ENCODE results near the gene ARSB.
"Not testable (repeated sequence)": the region's sequence is repeated elsewhere in the genome, so short reads cannot be mapped to it uniquely, and the experiment has no call there.

ARSB gene

DNA sequence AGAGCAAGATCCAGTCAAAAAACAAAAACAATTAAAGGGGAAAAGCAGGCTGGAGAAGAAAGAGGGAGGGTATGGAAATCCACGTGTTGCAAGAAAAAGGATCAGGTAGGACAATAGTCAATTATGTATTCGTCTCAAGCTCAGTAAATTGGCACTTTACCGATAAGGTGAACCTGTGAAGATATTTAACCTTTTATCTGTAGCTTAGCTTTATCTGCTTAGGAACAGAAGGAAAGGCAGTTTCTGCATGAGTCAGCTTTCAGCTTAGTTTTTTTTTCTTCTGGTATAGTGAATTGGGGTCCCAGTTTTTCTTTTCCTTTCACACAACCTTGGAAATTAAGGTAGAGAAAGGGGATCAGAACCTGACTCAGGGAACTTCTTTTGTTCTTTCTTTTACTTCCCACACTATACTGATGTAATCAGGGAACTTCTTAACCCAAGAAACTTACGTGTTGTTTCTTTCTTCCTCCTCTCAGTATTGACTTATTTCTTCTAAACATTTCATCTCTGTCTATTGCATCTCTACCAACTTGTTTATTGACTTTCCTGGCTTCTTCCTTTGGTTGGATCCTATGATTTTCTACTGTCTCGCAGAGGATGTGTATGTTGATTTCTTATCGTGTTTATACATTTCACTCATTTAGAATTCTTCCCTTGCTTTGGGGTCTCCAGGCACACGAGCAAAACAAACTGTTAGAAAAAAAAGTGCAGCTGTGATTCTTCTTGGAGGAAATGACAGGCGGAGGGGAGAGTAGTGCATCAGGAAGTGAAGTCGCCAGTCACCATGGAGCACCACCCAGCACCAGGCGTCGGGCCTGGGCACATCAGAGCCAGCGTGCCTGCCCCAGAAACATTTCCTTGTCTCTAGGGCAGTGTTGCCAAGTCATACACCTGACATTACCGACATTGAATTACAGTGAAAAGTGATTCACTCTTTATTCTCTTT is 213.6 kb downstream of the ARSB start:
- DNase-seq = no peak

DNA sequence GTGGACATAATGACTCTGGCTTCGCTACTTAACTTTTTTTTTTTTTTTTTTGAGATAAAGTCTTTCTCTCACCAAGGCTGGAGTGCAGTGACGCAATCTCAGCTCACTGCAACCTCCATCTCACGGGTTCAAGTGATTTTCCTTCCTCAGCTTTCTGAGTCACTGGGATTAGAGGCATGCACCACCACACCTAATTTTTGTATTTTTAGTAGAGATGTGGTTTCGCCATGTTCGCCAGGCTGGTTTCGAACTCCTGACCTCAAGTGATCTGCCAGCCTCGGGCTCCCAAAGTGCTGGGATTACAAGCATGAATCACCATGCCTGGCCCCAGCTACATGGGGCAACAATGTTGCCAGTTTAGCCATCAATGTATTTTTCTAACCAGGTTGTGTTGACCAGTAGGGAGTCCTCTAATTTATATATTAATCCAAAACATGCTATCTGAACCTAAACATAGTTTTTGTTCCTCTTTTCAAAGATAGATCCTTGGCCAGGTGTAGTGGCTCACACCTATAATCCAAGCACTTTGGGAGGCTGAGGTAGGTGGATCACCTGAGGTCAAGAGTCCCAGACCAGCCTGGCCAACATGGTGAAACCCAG is 216.2 kb downstream of the ARSB start:
- no peak for DNase-seq

GRCh38 chr5:78766412-78766762 is 218.7 kb downstream of the ARSB start:
- DNase-seq = no peak

DNA sequence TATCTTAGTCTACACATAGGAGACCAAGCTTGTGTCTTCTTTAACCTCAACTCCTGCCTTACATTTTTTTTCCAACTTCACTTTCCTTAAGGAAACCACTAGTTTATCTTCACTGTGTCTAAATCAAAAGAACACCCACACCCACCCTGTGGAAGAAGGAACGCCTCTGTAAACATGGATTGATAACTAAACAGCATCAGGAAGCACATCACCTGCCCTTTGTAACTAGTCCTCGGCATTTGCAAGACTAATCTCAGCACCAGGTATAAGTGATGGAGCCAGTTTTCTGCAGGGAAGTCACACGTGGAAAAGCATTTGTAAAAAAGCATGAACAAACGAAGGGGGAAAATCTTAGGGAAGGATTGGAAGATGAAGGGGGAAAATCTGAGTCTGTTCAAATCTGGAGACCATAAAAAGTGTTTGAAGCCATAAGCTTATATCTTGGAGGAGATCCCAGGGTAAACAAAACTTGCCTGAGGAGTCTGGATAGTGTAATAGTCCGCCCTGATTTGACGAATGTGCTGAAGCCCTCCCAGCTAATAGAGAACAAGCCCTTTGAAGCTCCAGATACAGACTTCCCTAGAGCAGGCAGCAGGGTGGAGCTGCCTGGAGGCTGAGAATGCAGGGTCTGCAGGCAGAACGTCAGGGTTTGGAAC is 219.2 kb downstream of the ARSB start:
- DNase-seq = no peak

GRCh38 chr5:78765116-78765515 is 220.0 kb downstream of the ARSB start:
- no peak for DNase-seq

DNA sequence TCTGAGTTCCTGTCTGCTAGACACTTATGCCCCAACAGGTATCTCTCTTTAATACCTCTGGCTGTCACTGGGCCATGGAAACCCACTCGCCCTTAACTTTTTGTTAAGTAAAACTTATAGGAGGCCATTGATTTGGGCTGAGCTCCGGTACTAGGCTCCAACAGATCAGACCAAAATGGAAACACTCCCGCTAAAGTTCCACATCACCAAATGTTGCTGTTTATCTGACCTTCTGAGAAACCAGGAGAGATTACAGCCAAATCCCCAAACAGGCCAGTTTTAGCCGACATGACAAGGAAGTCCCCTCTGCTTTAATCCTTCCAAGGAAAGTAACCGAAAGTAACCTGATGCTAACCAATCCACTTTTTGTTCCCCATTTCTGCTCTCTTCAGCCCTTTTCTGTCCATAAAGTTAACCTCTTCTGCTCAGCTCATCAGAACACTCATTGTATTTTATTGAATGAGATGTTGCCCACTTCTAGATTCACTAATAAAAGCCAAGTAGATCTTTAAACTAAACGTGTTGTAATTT is 221.4 kb downstream of the ARSB start:
- no peak for DNase-seq

DNA sequence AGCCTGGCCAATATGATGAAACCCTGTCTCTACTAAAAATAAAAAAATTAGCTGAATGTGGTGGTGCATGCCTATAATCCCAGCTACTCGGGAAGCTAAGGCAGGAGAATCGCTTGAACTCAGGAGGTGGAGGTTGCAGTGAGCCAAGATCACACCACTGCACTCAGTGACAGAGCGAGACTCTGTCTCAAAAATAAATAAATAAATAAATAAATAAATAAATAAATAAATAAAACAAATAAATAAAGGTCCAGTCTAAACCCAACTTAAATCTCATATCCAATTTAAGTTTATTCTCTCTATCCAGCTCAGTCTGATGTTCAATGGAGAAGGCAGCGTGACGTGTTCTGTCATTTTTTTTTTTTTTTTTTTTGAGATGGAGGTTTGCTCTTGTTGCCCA is 222.4 kb downstream of the ARSB start:
- DNase-seq = not testable (repeated sequence)

DNA sequence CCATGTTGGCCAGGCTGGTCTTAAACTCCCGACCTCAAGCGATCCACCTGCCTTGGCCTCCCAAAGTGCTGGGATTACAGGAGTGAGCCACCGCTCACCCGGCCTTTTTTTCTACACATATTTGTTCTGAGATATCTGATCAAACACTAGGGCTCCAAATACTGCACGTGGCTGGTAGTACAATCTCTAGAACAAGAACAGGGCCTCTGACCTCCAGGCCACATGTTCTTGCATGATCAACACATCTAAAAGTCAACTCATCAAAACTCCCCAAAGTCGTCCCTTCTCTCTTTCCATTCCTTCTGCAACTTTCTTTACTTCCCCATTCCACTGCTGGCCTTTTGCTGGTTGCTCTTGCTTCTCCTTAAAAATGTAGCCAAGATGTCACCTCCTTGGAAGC is 223.3 kb downstream of the ARSB start:
- no peak for DNase-seq

GRCh38 chr5:78760770-78761169 is 224.3 kb downstream of the ARSB start:
- DNase-seq = no peak

- DNase-seq = no peak
Measured at GRCh38 chr5:78760366-78760765, 224.7 kb downstream of the ARSB start.

GRCh38 chr5:78758169-78758839 is 226.8 kb downstream of the ARSB start:
- no peak for DNase-seq

- no peak for DNase-seq
Measured at GRCh38 chr5:78757269-78758053, 227.6 kb downstream of the ARSB start.

GRCh38 chr5:78756858-78757257 is 228.3 kb downstream of the ARSB start:
- no peak for DNase-seq

GRCh38 chr5:78755822-78756429 is 229.2 kb downstream of the ARSB start:
- no peak for DNase-seq

- no peak for DNase-seq
Measured at GRCh38 chr5:78754655-78755054, 230.5 kb downstream of the ARSB start.

GRCh38 chr5:78753093-78753531 is 232.0 kb downstream of the ARSB start:
- no peak for DNase-seq

GRCh38 chr5:78751872-78752271 is 233.2 kb downstream of the ARSB start:
- no peak for DNase-seq

DNA sequence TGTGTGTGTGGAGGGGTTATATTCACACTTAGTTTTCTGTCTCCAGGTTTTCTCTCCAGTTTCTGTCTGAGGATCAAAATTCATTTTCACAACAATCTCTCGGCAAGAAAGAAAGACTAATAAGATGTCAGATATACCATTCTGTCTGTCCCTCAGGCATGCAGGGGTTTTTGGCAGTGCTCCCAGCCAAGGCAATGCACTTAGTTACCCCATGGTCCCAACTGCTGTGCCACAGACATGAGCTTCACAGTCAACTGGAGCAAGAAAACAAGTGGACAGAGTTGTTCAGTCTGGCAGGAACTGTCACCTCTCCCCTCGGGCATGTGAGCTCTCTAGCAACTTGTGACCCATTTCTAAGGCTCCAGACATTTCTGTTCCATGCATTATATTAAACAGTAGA is 234.8 kb downstream of the ARSB start:
- DNase-seq = no peak

DNA sequence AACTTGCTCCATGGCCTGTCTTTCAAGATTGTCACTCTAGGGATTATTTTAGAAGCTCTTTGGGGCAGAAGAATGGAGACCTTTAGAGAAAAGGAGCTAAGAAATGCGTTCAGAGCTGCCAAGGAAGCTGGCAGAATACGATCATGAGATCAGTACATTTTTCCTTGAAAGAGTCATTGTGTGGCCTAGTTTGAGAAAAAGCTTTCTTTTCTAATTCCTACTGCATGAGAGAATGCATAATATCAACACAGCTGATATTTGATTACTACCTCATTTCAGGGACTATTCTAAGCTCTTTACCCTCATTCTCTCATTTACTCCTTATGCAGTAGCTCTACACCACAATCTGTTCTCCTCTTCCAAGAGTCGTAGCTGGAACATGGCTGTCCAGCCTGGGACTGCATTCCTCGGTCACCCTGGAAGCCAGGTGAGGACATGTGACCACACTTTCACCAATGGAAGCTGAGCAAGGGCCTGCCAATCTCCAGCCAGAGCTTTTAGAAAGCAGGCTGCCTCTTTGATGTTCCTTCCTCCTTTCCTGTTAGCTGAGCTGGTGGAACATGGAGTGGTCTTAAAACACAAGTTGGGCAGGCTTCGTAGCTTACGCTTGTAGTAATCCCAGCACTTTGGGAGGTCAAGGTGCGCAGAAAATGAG is 237.3 kb downstream of the ARSB start:
- DNase-seq = no peak

- peak; percentile 22 for DNase-seq
Measured at GRCh38 chr5:78747055-78747454, 238.1 kb downstream of the ARSB start.

Measured in NCI-H748 treated with DMSO at 0.1 percent for 48 hours (cell line).